Stimulated activated naive CD8-positive, alpha-beta T cell treated with anti-CD3 and anti-CD28 coated beads, Interleukin-15, Interleukin-2, amounts not matched to agents 100 U/mL and 50 U/mL, for 24 hours (primary cell): Measurements from ENCODE around the gene TNK2.
"Not testable (repeated sequence)": the region's sequence is repeated elsewhere in the genome, so short reads cannot be mapped to it uniquely, and the experiment has no call there.

Source experiments
- ATAC-seq: fragments of 150-1000 bp; cut with Tn5 transposase; one replicate; pipeline ENCODE4 v1.10.0; 2021
- DNase-seq: peaks from one replicate; pipeline ENCODE4 v3.0.0; 2021

Gene TNK2

DNA sequence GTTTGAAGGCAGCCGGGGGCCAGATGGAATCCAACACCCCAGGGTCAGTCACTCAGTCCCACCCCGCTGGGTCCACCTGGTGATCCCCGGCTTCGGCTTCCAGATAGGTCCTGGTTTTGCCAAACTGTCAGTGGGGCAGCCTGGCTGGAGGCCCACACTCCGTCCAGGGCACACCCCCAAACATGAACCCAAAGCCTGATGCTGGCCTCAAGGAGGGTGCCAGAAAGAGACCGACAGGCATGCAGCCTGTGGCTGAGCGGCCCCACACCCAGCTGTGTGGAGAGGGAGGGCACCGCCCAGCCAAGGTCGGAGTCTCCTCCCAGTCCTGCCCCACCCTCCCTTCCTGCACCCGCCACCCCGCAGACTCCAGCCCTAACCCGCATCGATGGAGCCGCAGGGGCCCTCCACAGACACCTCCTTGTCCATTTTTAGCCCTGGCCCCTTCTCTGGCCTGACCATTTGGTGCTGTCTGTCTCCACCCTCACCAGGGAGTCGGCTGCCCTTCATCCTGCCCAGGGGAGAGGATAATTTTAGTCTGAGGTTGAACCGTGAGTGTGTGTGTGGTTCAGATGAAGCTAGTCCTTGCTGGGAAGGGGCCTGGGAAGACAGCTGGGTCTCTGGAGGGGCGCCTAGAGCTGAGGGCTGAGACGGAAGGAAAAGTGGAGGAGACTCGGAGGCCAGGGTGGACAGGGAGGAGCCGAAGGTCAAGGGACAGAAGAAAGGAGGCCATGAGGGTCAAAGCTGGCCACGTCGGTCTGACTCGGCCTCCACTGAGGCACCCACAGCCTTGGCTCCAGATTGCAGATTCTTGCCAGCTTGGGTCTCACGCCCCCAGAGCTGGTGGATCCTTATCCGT lies 23.1 kb downstream of the TNK2 start:
- no peak for ATAC-seq
- DNase-seq: no peak

DNA sequence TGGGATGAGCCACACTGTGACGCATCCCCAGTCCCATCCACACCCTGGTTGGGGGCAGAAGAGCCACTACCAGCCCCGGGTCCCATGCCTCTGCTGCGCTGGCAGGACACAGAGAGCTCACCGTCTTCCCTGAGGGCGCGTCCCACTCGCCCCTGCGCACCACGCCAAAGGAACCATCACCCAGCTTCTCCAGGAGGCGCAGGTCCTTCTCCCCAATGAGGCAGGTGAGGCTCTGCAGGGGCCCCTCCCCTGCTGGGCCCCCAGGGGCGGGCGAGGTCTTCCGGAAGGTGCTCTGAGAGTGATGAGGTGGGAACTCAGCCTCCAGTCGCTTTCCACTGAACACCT lies 23.7 kb downstream of the TNK2 start:
- no peak for ATAC-seq
- DNase-seq: no peak

DNA sequence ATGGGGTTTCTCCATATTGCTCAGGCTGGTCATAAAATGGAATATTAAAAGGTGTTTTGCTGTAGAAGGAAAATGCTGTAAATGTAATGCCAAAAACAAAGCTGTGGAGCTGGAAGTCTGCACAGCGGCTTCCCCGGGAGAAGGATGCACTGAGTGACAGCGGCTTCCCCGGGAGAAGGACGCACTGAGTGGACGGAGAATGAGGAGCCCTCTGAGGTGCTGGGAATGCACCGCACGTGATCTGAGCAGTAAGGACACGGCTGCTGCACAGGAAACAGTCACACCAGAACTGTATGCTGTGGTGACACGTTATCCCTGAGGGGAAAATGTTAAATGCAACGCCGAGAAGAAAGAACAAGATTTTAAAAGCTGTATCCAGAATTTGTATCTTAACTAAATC lies 24.6 kb downstream of the TNK2 start:
- ATAC-seq (no peak), DNase-seq (no peak)

DNA sequence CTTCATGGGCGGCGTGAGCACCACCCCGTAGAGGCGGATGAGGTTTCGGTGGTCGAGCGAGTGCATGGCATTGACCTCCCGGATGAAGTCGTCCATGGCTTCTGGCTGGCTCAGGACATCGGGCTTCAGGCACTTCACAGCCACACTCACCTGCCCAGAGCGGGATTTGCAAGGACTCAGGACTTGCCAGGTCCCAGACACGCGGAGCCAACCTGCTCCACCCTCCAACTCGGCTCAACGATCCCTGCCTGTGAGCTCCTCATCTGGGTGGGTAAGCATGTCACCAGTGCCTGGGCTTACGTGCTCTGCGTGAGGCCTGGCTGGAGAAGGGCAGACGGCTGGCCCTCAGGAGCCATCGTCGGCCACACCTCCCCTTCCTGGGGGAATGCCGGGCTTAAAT lies 25.2 kb downstream of the TNK2 start:
- DNase-seq (no peak), ATAC-seq (no peak)

DNA sequence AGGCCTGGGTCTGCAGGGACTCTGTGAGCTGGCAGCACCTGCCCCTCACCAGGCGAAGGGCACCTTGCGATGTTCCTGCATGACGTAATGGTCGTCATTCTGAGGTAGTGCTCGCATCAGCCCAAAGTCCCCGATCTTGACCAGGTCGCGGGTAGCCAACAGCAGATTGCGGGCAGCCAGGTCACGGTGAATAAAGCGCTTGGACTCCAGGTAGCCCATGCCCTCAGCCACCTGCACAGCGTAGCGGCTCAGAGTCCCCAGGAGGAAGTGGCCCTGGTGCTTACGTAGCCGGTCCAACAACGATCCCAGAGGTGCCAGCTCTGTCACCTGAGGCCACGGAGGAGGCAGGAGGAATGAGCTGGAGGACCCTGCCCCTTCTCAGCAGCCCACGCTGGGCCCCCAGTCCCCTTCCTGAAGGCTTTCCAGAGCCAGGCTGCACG lies 26.3 kb downstream of the TNK2 start:
- ATAC-seq (no peak), DNase-seq (no peak)

DNA sequence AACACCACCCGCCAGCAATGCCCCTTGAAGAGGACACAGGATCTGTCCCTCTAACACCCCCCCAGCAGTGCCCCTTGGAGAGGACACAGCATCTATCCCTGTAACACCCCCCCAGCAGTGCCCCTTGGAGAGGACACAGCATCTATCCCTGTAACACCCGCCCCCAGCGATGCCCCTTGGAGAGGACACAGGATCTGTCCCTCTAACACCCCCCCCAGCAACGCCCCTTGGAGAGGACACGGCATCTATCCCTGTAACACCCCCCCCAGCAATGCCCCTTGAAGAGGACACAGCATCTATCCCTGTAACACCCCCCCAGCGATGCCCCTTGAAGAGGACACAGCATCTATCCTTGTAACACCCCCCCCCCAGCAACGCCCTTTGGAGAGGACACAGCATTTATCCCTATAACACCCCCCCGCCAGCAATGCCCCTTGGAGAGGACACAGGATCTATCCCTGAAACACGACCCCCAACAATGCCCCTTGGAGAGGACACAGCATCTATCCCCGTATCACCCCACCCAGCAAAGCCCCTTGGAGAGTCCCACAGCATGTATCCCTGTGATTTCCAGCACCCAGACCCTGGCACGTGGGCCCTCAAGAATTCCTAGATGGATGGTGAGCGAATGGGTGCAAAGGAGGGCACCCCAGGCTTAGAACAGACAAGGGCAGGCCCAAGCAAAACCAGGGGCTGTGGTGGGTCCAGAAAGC lies 26.9 kb downstream of the TNK2 start:
- ATAC-seq (no peak), DNase-seq (no peak)

GRCh38 chr3:195880037-195880431 lies 28.3 kb downstream of the TNK2 start:
- ATAC-seq (no peak), DNase-seq (no peak)

- DNase-seq: no peak
- no peak for ATAC-seq
Observed at GRCh38 chr3:195879416-195880036, 28.8 kb downstream of the TNK2 start.

- ATAC-seq: no peak
Observed at GRCh38 chr3:195878424-195879274, 29.7 kb downstream of the TNK2 start.

DNA sequence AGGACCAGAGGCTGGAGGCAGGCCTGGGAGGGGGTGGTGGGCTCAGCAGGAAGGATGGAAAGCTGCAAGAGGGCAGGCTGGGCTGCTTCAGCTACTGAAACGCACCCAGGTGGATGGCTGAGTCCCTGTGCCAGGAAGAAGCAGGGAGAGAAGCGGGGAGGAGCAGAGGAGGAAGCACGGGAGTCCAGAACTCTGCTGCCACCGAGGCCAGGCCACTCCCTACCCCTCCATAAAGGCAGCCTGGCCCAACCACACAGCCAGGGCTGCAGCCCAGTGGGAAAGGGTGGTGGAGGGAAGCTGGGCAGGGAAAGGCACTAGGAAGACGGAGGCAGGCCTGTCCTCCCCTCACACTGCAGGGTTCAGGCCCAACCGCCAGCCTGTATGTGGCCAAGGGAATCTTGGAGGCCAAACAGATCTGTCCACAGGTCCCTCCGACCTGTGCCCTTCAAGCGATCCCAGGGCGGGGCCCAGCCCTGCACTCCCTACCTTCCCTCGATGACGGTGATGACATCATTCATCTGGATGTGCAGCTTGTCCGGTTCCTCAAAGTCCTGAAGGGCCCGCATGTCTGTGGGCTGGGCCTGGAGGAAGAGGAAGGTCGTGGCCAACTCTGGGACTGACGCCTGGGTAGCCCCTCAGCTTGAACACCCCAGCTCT lies 30.5 kb downstream of the TNK2 start:
- no peak for ATAC-seq
- no peak for DNase-seq

More at GRCh38 chr3:195878424-195879274, 29.7 kb downstream of the TNK2 start:
- DNase-seq: no peak

GRCh38 chr3:195877136-195877715 lies 31.1 kb downstream of the TNK2 start:
- ATAC-seq (no peak), DNase-seq (no peak)

DNA sequence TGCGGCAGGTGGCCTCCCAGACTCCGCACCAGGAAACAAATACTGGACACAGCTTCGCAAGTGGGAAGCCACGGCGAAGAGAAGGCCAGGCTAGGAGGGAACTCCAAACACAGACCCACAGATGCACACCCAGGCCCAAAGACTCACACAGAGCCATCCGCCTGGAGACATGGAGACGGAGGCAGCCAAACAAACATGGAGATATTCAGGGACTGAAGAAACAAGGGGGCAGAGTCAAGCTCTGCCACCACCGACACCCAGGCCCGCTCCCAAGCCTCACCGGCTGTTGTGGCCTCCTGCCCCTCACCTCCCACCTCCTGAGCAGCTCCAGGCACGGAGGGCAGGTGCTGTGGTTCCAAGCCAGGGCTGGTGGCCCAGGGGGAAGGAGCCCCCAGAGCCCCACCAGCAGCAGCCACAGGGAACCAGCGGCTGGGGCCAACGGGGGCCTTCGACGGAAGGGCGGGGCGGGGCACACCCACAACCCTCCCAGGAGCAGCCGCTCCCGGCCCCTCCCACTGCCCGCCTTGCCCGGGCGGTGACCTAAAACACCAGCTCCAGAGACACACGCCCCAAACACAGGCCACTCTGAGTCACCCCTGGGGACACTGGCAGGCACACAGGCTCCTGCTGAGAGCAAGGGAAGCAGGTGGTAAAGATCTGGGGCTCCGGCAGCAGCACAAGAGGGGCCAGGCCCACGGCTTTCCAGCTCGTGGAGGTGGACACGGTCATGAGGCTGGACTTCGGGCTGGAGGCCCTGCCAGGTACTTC lies 31.9 kb downstream of the TNK2 start:
- DNase-seq: no peak
- peak; percentile 50 for ATAC-seq

DNA sequence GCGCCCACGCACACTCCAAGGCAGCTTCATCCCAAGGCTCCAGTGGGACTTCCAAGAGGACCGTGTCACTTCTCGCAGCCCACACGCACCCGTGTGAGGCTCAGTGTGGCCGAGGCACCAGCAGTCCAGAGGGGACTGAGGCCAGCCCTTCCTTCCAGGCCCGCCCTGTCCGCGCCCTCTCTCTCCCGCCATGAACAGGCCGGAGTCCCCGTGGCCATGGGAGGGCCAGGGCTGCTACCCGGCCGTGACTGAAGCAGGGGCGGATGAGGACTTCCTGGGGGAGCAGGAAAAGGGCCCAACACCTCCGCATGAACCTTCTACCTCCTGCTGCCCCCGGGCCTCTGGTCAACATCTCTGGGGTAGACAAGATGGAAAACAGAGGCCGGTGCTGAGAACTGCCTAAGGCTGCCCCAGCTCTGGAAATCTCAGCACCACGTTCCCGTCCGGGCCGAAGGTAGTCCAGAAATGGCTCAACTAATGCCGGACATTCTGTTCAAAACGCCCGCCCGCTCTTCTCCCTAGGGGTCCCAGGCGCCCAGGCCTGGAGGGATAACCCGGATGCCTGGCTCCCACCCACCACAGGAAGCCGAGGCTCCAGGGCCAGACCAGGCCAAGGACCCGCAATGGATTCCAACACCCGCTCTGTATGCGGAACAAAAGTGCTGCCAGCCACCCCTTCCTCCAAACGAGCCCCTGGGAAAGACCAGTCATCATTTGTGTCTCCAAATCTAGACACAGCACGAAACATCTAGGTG lies 32.7 kb downstream of the TNK2 start:
- DNase-seq (no peak), ATAC-seq (no peak)

DNA sequence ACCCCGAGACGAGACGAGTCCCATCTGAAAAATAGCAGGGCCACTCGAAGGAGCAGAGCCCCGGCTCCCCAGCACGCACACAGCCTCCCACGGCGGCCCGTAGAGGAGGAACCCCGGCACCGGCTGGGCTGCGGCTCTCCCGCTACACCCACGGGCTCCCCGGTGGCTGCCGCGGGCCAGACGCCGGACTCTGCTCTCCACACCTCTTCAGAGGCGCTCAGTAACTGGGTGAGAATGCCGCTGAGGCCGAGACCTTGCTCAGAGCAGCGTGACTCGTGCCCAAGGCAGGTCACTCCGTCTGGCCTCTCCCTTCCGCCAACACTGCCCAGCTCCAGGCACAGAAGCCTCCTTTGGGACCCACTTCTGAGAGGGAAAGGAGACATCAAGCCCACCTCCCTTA lies 34.4 kb downstream of the TNK2 start:
- DNase-seq (no peak), ATAC-seq (no peak)

GRCh38 chr3:195873281-195873887 lies 35.0 kb downstream of the TNK2 start:
- DNase-seq (no peak), ATAC-seq (peak; percentile 10)

GRCh38 chr3:195872800-195873199 lies 35.6 kb downstream of the TNK2 start:
- DNase-seq (no peak), ATAC-seq (no peak)

DNA sequence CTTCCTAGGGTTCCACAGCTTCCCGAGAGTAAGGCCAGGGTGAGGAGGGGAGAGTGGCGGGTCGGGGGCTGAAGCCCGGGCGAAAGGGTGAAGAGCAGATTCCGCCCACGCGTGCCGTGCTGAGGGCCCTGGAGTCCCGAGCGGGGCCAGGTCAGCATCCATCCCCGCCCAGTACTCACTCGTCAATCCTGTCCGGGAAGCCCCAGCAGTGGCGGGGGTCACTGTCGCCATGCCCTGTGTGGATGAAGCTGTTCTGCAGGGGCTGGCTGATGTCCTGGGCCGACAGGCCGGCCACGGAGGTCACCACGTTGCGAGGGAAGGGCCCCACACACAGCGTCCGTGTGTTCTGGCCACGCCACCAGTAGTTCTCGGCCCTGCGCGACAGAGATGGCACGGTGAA lies 36.3 kb downstream of the TNK2 start:
- DNase-seq: no peak
- no peak for ATAC-seq

DNA sequence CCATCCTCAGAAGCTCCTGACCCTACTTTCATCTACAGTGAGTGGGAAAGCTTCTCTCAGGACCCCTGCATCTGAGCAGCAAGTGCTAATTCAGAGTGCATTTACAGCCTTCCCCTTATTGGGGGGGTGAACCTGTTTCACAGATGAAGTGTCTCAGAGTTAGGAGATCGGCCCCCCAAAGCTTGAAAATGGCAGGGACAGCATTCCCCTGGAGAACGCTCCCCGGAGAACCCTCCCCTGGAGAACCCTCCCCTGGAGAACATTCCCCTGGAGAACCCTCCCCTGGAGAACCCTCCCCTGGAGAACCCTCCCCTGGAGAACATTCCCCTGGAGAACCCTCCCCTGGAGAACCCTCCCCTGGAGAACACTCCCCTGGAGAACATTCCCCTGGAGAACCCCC lies 36.7 kb downstream of the TNK2 start:
- ATAC-seq, DNase-seq: not testable (repeated sequence)

- ATAC-seq (no peak), DNase-seq (no peak)
Observed at GRCh38 chr3:195870937-195871336, 37.4 kb downstream of the TNK2 start.
